Measurements from ENCODE around the gene REXO5.

GRCh38 chr16:20881503-20881878 is 75.2 kb downstream of the REXO5 start:
- TF ChIP-seq POLR2A (IDR thresholded peaks at IDR 0.05), result no peak
- TF ChIP-seq CTCF (IDR thresholded peaks at IDR 0.05), result no peak
